GM19099 (cell line): Measurements from ENCODE around the gene MAP2K5.

Source experiments
- POLR2A ChIP-seq: IDR thresholded peaks from 3 replicates; pipeline ENCODE4 v1.6.1; 2011; ENCODE audit warnings: low read depth; ENCODE audit not compliant: insufficient read length; ENCODE audit errors: extremely low read depth

MAP2K5 gene

DNA sequence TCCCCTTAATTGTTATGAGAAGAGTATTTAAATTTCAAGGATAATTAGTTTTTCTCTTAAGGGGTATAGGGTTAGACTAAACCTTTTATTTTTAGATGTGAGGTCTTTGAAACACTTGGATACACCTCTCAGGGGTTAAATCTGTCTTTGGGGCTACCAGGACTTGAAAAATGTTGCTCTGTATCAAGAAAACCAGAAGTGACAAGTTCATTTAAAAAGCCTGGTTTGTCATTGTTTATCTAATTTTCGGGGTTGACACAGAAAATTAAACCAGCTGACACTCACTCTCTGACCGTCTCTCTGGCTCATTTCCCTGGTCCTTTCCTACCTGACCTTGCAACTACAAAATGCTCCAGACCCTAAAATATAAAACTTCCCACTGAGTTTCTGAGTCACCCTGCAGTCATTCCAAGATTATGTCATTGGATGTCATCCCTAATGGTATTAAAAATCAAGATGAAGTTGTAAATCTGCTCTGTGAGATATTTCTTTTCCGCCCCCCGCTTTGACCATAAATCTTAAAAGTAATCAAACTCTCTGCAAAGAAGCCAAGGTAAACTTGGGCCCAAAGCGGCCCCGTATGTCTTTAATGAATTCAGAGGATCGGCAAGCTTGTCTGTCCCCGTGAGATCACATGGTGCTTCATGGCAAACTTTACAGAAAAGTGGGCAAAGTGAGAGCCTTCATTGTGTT is 249.9 kb downstream of the MAP2K5 start:
- TF ChIP-seq POLR2A = no peak

DNA sequence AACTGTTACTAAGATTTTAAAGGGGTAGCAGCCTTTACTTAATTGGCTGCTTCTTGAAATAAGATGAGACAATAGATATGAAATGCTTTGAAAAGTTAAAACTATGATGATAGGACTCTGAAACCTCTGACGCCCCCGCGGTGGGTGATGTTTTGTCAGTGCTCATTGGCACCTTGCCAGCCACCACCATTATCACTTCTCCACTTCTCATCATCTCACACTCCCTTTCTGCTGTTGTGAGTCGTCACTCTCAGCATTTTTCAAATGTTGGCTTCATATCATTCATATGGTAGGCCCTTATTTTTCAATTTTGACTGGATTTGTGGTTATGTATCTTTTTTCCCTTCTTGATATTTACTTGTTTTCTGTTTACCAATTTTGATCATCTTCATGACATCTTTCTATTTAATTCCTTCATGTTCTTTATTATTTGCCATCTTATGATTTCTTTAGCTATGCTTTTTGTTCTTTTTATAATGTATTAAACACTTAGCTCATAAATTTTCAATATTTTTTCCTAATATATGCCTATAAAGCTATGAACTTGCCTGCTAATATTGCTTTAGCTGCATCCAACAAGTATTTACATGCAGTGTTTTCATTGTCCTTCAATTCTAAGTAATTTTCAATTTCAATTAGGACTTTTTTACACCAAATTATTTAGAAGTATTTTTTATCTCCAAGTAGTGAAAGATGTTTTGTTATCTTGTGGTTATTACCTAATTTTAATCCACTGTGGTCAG is 252.5 kb downstream of the MAP2K5 start:
- no peak for TF ChIP-seq POLR2A

DNA sequence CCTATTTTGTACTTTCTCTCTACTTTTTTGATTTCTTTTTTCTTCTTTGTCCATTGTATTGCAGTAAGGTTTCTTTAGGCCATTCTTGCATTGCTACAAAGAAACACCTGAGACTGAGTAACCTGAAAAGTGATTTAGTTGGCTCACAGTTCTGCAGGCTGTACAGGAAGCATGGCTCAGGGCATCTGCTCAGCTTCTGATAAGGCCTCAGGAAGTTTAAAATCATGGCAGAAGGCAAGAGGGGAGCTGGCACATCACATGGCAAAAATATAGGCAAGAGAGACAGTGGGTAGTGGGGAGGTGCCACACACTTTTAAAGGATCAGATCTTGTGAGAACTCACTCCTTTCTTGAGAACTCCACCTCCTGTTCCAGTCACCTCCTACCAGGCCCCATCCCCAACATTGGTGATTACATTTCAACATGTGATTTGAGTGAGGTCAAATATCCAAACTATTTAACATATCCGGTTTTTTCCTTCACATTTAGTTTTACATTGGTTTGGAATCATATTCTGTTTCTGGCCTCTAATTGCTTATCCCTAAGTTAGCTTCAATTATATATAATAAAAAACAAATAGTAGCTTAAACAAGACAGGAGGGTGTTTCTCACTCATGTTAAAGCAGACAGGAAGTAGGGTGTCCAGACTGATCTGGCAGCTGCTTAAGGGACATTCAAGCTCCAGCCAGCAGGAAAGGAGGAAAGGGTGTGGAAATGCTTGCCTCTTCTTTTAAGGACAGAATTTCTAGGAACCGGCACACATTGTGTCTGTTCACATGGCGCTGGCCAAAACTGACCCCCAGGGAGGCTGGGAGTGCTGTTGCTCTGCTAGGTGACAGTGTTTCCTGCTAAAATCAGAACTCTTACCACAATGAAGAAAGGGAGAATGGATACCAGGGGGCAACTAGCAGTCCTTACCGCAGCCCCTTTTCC is 254.0 kb downstream of the MAP2K5 start:
- TF ChIP-seq POLR2A = no peak

DNA sequence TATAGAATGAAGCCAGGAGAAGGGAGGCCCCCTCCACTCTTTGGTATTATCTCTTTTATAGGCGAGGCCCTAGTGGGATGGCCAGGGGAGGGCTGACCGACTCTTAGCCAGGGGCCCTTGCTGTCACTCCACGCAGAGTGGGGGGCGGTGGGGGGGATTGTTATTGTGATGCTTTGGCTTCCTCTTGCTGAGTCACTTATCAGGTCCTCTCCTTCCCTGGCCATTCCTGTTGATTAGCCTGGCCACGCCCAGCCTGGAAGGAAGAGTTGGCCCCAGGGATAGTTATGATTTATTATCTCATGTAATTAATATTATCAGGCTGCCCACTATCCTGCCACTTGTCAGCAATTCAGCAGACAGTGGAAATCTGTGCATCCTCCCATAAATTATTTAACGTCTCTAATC is 257.3 kb downstream of the MAP2K5 start:
- TF ChIP-seq POLR2A = no peak

DNA sequence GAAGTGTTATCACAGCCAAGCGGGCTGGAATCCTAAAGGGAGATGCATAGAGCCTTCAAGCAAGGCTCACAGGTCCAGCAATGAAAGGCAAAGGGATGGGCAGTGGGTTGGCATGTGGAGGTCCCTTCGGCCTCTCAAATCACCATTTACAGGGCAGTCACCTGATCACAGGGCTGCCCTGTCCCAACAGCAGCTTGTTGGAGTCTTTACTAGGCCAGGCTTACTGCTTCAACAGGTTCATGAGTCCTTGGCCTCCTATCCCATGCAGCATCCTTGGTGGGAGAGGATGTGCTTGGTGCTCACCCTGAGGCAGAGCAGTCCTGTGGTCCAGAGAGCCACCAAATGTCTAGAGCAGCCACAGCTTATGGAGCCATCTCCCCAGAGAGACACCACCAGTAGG is 258.6 kb downstream of the MAP2K5 start:
- TF ChIP-seq POLR2A = no peak

DNA sequence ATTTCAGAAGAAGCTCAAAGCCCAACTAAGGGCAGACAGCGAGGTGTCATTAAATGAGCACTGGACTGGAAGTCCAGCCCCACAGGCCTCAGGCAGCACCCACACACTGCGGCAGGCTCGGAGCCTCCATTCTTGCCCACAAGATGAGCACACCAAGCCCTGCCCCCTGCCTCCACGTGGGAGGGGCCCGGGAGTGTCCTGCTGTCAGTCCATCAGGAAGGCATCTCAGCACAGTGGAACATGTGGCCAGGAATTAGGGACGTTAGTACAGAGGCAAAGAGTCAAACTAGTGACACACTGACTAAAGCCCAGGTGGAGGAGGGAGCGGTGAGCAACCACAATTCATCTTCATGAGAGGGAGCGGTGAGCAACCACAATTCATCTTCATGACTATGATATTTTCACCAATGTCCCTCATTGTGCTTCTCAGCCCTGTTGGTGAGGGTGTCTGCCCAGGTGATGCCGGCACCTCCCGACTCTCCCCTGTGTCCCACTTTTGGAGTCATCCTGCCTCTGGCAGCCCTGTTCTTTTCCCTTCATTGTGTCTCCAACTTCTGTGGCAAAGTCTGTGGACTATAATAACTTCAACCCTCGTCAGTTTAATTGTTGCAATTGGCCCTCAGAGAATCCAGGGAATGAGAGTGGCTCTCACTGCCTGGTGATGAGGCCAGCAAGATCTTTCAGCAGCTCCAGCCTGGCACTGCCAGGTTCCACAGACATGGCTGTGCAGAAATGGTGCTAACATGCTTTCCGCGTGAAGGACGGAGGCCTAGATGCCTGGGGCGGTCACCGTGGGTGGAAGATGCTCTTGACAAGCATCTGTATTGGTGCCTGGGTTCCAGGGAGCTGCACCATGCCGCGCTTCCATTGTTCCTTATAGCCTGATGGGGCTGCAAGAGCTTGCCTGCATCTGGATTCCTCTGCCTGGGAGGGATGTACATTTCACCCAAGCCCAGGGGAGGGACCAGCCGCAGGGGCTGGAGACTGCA is 259.7 kb downstream of the MAP2K5 start:
- no peak for TF ChIP-seq POLR2A

DNA sequence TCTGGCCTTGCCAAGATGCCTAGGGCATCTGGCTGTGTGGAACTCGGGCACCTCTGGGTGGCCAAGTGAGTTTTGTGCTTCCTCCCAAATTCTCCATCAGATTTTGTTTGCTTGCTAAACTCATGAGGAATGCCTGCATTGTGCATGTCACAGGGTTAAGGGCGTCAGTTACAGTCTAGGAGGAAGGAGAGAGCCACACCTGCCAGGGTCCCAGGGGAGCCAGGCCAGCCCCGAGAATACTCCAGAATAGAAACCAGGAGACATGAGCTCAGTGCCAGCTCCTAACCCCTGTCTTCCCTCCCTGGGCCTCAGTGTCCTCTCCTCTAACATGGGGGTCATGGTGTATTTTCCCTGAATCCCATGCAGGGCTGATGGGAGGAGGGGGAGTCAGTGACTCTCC is 260.8 kb downstream of the MAP2K5 start:
- no peak for TF ChIP-seq POLR2A

DNA sequence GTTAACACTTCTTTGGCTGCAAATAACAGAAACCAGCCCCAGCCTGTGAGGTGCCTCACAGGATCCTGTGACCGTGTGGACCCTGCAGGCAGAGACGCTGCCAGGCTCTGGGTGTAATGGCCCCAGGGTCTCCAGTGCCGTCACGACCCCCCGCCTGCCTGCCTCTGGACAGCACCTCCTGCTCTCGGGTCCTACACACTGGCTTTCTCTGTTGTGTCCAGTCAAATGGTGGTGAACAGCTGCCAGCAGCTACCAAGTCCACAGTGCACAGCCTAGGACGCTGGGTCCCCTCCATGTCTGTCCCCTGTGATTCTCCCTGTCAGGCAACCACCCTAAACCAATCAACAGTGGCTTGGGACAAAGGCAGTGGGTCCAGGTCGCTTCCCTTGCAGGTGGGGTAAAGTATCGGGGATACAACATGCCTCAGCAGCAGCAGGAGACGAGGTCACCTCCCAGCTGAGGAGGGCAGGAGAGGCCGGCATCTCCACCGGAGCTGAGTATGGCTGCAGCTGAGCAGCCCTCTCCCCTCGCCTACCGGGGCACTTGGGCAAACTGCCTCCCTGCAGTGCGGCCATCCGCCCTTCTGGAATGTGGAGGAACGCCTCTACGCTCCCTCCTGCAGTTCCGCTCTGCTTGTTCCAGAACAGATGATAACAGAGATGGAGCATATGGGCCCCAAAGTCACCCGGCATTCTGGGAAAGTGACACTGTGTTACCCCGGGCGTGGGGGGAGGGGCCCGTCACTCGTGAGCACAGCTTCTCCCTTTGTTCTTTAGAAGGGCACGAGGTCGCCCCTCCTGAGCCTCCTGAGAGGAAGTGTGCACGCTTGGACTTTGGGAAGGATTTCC is 261.7 kb downstream of the MAP2K5 start:
- no peak for TF ChIP-seq POLR2A

DNA sequence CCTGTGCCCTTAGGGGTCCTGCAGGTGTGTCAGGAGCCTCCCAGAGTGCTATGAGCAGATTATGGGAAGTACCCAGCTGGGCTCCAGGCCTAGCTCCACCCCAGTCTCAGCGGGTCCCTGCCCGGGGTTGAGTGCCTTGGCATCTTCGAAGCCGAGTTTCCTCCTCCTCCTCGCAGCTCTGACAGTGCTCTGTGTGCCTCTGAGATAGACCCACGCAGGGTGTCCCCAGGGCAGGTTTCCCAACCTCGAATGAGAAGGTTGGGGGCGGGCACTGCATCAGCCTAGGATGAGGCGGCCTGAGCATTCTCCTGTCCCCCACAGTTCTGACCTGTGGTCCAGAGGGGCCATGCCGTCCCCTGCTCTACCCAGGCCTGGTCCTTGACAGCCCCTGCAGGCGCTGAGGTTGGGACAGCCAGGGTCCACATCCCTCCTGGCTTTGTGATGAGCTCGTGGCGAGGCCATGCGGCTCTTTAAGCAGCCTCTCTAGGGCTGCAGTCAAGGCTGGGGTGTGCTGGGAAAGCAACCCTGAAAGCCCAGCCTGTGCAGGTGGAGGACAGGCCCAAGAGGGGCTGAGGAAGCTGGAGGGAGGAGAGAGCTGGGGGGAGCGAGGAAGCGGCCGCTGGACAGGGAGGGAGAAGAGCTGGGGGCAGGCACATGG is 262.6 kb downstream of the MAP2K5 start:
- no peak for TF ChIP-seq POLR2A

DNA sequence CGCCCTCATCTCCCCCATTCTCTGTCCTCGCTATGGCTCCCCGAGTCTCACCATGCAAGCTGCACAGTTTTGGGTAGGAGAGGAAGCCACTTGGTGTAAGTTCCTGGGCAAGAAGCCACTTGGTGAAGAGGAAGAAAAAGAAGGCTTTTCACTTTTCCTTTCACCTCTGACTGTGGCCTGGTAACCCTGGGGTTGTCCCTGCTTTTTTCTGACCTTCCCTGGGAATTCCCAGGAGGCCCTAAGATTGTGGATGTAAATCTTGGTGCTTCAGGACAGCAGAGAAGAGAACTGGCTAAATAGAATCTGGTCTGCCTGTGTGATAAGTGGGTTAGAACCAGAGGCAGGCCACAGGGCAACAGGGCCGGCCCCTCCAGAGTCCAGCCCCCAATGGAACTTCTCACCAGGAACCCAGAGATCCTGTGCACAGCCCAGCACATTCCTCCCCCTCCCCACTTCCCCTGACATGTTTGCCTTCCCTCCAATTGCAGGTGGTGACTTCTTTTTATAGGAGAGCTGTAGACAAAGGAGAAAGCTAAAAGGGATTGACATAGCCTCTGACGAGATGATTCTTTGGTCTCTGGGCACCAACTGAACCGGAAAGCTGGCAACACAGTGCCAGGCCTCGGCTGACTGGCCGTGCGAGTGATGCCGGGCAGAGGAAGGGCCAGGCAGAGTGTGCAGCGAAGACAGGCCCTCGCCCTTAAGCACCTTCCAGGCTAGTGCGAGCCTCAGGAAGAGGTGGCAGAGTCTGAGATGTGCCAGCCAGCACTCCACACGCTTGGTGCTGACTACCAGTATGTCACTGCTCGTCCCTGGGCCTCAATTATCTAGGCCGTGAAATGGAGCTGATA is 263.4 kb downstream of the MAP2K5 start:
- no peak for TF ChIP-seq POLR2A

DNA sequence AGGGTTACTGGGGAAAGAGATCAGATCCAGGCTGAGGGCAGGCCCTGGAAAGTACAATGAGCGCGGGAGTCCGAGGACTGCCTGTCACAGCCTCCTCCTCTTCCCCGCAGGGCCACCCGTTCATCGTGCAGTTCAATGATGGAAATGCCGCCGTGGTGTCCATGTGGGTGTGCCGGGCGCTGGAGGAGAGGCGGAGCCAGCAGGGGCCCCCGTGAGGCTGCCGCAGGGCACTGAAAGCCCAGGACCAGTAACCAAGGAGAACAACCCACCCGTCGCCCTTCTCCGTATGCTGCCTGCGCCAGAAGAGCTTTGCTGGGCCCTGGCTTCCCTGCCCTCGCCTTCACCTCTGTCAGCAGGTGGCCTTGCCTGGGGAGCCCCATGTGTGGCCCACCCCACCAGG is 264.0 kb downstream of the MAP2K5 start:
- TF ChIP-seq POLR2A = no peak

DNA sequence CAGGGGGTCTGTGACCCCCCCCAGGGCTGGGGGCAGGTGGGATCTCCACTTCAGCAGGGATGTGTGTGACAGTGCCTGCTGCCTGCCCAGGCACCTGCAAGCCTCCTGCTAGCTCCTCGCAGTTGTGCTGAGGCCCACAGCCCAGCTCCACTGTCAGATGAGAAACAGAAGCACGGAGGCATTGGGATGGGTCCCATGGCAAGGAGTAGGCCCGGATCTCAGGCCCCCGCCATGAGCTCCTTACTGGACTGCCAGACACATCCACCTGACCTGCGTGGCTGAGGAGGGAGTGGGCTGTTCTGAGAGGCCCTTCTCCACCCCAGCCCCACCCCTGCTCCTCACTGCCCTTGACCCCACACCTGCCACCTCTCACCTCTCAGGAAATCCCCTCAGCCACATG is 264.6 kb downstream of the MAP2K5 start:
- TF ChIP-seq POLR2A = no peak

DNA sequence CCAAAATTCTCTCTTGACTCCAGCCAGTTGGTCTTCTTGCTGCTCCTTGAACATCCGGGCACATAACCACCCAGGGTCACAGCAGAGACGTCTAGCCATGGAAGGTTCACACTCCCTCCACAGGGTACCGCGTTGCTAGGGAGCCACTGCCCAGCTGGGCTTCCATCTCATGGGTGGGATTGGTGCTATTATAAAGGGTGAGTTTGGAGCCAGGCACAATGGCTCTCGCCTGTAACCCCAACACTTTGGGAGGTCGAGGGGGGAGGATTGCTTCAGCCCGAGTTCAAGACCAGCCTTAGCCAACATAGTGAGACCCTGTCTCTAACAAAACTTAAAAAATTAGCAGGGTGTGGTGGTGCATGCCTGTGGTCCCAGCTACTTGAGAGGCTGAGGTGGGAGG is 265.3 kb downstream of the MAP2K5 start:
- TF ChIP-seq POLR2A = no peak

DNA sequence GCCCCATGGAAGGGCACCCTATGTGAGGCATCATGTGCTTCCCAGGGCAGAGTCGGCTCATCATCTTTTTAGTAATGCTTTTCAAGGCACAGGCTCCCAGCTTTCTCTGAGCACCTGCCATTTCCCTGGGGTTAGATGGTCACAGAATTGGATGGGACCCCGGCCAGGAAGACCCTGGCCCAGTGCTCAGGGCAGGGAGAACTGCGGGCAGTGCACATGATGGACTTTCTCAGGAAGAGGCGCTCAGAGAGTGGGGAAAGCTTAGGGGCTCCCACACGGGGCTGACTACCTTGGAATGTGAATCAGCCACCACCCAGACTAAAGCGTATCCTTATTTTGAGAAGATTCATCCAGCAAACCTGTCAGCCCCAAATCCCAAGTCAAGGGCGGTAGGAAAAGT is 266.3 kb downstream of the MAP2K5 start:
- TF ChIP-seq POLR2A = no peak
